Right renal pelvis (tissue), 4 donors: ENCODE data around the gene PCBP4. TPM values are rescaled to one million over a fixed set of nuclear protein-coding genes. Genes with fewer than 3 reads are reported as not detected.
A peak's percentile ranks its signal among the peaks of the same experiment; 100 is the strongest.

Experiments used
- DNase-seq, 4 donors: peaks; one replicate each; pipeline ENCODE4 v3.0.0-alpha.2; 2013; ENCODE audit warnings: low read depth in 4 of 4, low spot score in 3 of 4, missing footprints in 1 of 4
- polyA plus RNA-seq, 4 donors: library from polyadenylated mRNA; unstranded; fragments of 120-200 nt; gene quantifications; one replicate each; pipeline ENCODE4 v1.2.1, GENCODE V29; 2013; ENCODE audit not compliant: insufficient read length in 4 of 4

Gene PCBP4
- 10 to 100 TPM; 53.6 to 68.2 (median 56.2) TPM for polyA plus RNA-seq

DNA sequence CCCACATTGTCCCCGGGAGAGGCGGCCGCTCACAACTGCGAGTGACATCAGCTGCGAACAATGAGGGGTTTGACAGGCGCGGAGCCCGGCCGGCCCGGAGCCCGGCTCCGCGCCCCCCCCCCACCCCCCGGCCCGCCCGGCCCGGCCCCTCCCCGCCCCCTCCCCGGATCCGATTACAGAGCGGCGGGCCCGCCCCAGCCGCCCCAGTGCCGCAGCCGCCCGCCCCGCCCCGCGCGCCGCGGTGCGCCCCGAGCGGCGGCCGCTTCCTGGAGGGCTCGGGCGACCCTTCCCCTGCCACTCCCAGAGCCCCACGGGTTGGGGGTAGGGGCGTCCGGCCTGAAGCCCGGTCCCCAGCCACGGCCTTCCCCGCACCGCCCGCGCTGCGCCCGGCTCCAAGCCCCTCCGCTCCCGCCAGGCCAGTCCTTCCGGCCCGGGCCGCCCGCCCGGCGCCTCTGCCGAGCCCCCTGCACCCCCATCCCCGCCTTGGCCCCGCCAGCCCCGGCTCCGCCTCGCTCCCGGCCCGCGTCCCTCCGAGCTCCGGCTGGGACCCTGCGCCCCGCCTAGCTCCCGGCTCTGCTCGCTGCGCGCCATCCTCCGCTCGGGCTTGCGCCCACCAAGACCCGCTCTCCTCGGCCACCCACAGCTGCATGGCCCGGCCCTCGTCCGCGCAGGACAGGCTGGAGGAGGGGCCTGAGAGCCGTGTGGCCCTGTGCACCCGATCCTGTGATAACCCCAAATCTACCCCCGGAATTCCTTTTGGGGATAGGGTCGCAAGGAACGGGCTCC lies at the start of gene PCBP4:
TSS of gene PCBP4 (minus strand) at position 71 of the 786 bp plus-strand sequence. CDS start 6,214 bp downstream, outside the sequence.
- DNase-seq, result peak in 1 of 4 donors; percentile 38

DNA sequence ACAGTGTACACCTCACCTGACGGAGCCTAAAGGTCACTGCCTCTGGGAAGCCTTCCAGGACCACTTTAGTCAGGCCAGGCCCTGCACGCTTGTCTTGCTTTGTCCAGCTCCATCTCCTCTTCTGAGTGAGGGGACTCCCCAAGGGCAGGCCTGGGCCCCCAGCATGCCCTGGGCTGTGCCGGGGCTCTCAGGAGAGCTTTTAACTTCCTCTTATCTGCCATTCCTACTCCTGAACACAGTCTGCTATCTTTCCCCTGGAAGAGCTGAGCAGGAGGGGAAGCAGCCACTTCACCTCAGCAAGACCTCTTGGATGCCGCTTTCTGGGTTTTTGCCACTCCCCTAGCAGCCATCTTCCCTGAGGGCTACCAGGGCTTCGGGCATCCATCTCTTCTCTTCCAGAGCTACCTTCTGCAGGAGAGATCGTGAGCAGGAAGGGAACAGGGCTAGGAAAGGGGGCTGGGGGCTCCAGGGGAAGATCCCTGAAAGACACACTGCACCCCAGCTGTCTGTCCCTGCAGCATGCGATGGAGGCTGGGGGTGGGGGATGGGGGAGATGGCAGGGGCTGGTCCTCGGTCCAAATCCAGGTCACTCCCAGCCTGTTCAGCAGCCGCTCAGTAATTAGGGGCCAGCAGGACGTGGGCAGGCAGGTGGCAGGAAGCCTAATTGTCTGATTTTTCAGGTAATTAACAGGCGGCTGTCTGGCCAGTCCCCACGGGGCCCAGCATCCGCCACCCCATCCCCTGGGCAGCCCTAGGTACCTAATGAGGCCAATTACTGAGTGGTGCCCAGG lies 48.4 kb upstream of the PCBP4 start:
- DNase-seq, result no peak

DNA sequence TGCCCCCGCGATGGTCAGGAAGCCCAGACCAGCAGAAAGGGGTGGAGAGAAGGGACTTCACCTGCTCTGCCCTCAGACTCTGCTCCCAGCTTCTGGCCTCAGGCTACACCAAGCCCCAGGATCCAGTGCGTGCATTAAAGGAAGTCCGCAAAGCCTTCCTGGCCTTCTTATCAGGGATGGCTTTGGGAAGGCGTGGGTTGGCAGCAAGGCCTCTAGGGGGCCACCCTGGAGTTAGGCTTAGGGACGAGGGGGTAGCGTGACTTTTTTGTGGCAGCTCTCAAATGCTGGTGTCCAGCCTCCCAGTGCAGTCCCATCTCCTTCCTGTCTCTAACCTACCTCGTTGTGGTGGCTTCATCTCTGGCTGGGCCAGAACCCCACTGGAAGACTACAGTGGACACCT lies 47.4 kb upstream of the PCBP4 start:
- DNase-seq, result no peak

DNA sequence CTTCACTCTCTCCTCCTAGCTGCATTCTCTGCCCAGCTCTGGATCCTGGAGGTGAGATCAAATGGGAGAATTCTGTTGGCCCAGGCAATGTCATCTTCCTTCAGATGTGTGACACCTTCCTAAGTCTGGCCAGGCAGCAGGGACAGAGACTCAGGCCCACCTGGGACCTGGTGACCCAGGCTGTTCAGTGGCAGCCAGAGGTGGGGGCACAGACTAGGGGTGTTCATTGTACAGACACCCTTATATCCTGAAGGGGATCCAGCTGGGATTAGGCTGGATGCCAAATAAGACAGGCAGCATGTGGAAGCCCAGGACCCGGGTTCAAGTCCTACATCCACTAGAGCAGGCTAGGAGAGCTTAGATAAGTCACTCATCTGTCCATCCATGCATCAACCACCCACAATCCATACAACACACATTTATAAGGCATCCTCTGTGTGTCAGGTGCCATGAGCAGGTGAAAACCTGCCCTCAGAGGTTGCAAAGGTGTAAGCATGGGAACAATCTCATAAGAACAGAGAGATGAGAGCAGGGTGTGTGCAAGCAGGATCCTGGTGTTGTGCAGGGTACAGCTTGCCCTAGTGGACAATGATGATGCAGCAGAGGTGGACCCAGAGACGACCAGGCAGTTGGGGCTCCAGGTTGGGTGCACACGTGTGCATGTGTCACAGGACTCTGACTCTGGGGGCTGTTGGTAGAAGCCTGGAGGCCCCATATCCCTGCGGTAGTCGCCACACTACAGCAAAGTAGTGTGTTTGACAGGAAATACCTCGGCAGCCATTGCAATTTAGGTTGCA lies 46.7 kb upstream of the PCBP4 start:
- no peak for DNase-seq

DNA sequence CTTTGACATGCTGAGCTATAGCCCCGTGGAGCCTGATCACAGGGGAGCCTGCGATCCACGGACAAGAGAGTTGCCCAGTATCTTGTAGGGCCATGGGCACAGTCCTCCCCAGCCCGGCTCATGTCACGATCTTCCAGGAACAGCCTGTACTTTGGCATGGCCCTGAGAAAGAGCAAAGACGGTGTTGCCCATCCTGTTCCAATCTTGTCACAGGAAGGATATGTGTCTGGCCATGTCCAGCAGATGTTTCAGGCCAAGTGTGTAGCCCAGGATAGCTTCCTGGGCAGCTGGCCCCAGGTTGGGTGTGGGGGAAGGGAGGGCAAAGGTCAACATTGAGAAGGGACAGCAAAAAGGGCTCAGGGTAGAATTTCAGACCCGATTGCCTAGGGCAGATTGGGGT lies 45.4 kb upstream of the PCBP4 start:
- no peak for DNase-seq

DNA sequence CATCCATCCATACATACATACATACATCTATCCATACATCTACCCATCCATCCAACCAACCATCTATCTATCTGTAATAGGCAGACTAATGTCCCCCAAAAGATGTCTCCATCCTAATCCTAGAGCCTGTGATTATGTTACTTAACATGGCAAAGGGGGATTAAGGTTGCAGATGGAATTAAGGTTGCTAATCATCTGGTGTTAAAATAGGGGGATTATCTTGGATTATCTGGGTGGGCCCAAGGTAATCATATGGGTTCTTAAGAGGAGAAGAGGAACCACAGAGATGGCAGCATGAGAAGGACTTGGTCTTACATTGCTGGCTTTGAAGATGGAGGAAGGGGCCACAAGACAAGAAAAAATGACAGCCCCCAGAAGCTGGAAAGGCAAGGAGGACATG lies 43.2 kb upstream of the PCBP4 start:
- no peak for DNase-seq

DNA sequence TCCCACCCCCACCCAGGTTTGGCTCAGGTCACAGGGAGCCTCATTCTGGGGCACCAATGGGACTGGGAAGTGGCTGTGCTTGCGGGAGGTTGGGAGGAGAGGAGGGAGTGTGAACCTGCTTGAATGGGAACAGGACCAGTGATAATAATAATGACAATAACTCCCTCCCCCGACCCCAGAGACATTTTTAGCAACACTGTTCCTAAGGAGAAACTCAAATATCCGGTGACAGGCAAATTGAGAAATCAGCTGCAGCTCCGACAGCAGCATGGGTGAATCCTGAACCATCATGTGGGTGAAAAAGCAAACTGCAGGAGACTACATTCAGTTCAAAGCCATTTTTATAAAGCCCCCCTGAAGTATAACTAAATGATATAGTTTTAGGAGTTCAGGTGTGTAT lies 40.0 kb upstream of the PCBP4 start:
- no peak for DNase-seq

DNA sequence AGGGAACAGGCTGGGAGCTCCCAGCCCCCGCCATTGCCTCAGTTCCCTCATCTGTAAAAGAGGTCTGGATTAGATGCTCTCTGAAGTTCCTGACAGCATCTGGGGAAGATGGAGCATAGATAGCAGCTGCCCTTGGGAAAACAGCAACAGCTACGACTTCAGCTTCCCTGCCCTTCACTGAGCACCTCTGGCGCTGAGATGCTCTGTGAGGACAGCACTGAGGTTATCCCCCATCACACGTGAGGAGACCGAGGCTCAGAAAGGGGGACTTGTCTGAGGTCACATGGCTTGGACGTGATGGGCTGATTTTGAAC lies 39.5 kb upstream of the PCBP4 start:
- no peak for DNase-seq

DNA sequence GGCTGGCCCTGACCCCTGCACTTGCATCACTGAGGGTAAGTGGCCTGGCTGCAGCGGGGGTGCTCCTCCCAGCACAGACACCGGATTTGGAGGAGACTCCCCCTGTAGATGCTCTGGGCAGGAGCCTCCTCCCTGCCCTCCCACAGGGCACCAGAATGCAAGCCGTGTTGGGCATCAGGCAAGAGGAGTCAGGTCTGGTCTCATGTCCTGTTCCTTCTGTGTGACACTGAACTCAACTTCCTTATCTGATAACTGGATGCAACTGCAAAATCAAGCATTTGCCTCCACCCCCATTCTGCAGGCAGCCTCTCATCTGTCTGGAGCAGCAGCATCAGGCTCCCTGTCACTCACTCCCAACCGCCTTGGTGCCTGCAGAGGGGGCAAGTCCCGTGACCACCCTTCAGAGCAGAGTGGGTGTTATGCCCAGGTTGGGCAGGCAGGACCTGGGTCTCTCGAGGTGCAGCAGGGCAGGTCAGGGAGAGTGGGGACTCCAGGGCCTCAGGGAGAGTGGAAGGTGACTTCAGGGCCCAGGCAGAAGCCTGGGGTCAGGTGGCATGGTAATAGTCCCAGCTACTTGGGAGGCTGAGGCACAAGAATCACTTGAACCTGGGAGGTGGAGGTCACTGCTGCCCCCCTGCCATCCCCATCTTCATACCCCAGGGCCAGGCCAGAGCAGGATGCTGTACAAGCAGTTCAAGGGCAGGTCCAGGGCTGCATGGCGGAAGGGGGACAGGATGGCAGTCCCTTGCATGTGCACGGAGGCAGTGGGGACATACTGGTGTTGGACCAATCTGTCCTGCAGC lies 39.0 kb upstream of the PCBP4 start:
- DNase-seq, result no peak

DNA sequence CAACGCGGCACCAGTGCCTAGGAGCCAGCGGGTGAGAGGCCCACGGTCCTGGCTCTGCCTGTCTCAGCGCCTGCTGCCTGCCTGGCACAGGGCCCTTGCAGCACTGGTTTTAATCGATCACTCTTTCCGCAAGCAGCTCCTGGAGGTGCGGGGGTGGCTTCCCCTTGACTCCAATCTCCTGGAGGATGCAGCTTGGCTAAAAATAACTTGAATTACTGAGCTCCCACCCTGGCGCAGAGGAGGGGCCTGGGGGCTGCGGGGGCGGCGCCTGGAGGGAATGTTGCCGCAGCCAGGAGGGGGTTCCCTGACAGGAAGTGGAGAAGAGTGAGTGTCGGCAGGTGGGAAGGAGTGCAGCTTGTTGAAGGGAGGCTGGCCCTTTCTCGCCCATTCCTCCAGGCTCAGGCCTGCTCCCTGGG lies 38.3 kb upstream of the PCBP4 start:
- peak in 3 of 4 donors; percentile 39 to 66 (median 61) for DNase-seq

DNA sequence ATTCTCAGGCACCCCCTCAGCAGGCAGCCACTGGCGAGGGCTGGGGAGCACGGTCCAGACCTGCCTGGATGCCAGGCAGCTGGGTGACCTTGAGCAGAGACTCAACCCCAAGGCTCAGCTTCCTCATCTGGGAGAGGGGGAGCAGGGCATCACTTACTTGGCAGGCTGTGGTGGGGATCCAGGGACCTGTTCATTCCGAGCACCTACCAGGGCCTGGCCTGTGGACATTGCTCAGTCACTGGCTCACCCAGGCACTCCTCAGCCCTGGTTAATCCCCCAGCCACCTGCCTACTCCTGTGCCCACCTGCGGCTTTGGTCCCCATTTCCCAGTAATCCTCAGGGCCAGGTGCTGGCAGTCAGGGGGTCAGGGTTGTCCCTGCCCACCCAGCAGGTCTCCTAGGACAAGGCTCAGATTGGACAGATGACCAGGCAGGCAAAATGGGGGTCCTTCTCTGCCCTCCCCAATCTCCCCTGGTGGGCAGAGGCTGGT lies 37.7 kb upstream of the PCBP4 start:
- DNase-seq, result no peak

DNA sequence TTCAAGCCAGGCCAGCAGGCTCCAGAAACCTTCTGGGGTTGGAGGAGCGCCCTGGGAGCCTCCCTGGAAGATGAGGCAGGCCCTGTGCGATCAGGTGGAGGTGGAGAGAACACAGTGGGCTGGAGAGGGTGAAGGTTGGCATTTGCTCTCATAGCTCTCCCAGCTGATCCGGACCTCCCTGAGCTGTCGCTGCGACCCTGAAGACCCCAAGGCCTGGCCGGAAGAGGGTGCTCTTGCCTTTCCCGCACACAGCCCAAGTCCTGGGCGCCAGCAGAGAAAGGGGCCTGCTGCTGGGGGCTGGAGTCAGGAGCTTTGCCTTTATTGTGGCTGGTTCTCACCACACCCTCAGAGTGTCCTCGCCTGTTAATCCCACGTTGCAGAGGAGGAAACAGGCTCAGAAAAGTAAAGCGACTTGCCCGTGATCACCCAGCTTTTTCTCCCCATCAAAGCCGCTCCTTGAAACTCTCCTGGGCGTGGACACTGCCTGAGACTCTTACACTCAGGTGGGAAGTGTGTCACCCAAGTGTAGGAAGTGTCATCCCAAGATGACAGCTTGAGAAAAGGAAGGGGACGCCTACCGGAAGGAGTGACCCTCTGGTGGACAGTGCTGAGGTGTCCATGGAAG lies 37.0 kb upstream of the PCBP4 start:
- DNase-seq, result peak in 3 of 4 donors; percentile 42 to 54 (median 43)

DNA sequence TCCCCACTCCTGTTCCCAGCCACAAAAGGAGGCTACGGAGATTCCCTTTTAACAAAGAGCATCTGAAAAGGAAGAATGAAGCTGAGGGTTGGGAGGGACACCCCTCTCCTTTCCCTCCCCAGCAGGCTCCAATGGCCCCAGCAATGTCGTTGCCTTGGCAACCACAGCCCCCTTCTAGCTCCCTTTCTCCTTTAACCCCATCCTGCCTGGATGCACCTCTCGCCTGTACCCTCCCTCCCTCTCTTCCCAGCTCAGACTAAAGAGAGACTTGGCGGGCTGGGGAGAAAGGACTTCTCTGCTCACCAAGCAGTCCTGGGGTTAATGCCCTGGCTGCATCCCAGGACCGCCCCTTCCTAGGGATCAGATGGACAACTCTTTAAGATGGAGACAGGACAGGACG lies 35.5 kb upstream of the PCBP4 start:
- DNase-seq, result no peak

DNA sequence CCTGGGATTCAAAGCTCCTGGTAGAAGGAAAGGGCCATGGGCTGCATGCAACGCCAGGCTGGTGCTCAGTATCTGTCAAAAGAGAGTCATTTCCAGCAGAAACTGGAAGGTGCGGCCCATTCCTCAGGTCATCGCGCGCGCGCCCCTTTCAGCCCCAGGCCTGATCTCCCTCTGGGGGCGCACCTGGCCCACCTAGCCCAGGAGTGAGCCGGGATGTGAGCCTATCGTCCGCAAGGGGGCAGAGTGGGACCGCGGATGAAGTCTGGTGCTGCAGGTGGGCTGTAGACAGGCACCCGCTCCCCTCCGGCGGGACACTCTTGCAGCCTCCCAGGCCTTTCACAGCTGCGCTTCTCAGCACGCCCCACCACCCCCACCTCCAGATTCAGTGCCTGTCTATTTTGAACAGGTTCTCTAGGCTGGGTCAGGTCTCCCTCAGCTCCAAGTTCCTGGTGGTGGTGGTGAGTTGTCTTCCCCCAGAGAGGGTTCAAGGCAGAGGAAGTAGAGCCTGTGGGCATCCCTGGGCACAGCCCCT lies 34.3 kb upstream of the PCBP4 start:
- peak; percentile 68 to 76 (median 70) for DNase-seq

DNA sequence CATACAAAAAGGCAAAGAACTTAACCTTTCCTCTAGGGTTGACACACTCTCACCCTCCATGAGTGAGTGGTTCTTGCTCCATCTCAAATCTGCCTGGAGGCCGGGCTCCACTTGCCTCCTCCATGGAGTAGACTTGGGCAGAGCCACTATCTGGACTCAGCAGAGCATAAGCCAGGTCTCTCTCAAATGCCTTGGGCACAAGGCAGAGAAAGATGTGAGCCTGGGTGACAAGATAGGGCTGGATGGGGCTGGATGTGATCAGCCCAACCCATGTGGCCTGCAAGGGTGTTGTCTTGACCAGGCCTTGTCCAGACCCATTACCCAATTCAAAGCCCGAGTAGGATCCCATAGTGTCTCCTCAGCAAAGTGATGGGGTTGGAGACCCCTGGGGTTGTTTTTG lies 32.6 kb upstream of the PCBP4 start:
- no peak for DNase-seq

DNA sequence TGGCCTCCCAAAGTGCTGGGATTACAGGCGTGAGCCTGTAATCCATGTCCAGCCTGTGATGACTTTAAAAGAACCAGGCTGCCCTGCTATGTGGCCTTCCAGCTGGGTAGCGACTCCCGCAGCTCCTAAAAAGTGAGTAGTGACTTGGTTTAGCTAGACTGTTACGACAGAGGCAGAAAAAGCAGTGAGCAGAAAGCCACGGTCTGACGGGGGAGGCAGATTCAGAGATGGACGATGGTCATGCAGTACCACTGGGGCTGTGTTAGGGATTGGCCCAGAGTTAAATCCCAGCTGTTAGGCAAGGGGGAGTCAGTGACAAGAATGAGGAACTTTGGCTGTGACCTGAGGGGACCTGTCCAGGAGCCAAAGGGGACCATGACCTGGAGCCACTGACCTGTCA lies 31.5 kb upstream of the PCBP4 start:
- DNase-seq, result no peak

DNA sequence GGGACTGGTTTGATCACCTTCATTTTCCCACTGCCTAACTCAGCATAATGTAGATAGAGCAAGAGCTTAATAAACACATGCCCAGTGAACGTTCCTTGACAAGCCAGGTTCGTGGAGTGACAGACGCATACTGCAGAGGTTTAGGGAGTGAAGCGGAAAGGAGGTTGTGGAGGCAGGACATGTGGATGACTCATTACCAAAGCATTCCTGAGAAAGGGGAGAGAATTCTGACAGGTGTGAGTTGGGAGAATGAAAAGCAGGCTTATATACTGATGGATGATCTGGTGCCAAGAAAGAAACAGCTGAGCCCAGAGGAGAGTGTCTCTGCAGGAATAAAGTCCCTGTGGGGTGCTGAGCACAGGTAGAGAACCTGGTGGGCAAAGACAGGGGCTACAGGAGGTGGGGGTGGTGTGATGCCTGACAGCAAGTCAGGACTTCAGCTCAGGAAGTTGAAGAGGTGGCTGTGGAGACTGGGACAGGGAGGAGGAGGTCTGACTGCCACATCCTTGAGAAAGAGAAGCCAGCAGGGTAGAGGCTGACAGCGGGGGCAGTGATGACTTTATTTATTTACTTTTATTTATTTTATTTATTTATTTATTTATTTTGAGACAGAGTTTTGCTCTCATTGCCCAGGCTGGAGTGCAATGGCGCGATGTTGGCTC lies 30.8 kb upstream of the PCBP4 start:
- no peak for DNase-seq

DNA sequence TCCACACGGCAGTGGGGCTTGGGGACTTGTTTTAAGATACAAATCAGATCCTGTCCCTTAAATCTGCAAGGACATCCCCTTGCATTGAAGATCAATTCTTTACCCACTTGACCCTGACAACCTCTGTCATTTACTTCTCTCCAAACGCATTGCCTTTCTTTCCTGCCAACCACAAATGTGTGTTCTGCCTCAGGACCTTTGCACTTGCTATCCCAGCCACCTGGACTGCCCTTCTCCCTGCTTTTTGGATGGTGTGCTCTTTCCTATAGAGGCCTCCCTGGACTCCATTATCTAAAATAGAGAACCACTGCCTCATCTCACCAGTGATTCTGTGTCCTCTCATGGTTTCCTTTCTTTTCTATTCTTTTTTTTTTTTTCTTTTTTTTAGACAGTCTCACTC lies 29.9 kb upstream of the PCBP4 start:
- DNase-seq, result no peak
